Psoas muscle (tissue), 8 donors: ENCODE data around the gene CDK5RAP2. TPM values are rescaled to one million over a fixed set of nuclear protein-coding genes. Genes with fewer than 3 reads are reported as not detected.

ENCODE experiments used
- ATAC-seq, 4 donors: fragments of 200-7000 bp; cut with Tn5 transposase; one replicate each; pipeline ENCODE4 v1.9.1; 2020; ENCODE audit warnings: moderate library complexity in 3 of 4, mild to moderate bottlenecking in 2 of 4
- DNase-seq, 2 donors: peaks; one replicate each; pipeline ENCODE4 v3.0.0-alpha.2; 2020
- H3K27ac ChIP-seq: fragments of 200-600 bp; one replicate; pipeline ENCODE4 v1.8.0; 2022
- H3K27me3 ChIP-seq, 3 donors: fragments of 200-600 bp in 1 of 3; one replicate each; pipeline versions ENCODE4 v1.6.1 to v1.8.0; 2013 to 2022; ENCODE audit warnings: low read length in 2 of 3, mild to moderate bottlenecking in 2 of 3, moderate library complexity in 1 of 3; ENCODE audit not compliant: insufficient read depth in 3 of 3
- H3K36me3 ChIP-seq, 2 donors: fragments of 200-600 bp in 1 of 2; one replicate each; pipeline versions ENCODE4 v1.6.1 to v1.8.0; 2013 to 2022; ENCODE audit warnings: low read depth in 1 of 2, mild to moderate bottlenecking in 1 of 2, moderate library complexity in 1 of 2; ENCODE audit not compliant: insufficient read depth in 1 of 2
- H3K4me1 ChIP-seq: fragments of 200-600 bp; one replicate; pipeline ENCODE4 v1.8.0; 2022
- H3K4me3 ChIP-seq: fragments of 200-600 bp; one replicate; pipeline ENCODE4 v1.8.0; 2022; ENCODE audit warnings: mild to moderate bottlenecking
- H3K9me3 ChIP-seq: fragments of 200-600 bp; one replicate; pipeline ENCODE4 v1.8.0; 2022
- CTCF ChIP-seq: fragments of 200-600 bp; IDR thresholded peaks from one replicate; pipeline ENCODE4 v1.8.0; 2022; ENCODE audit warnings: antibody characterized with exemption
- WGBS, 3 donors: extraction: QIAGEN DNeasy Blood & Tissue Kit; methylation state at CpG; one replicate each; pipeline versions ENCODE4 v1.1.6 to v1.1.7; 2013; 5-methylcytosine and 5-hydroxymethylcytosine counted together
- intact Hi-C, 2 donors: fragments of 100-400 bp; cut with DNase I; formaldehyde crosslinking; loops; one replicate each; pipeline versions ENCODE4 v1.11.0 to v1.14.2; 2022
- polyA plus RNA-seq, 3 donors: library from polyadenylated mRNA; stranded (reverse); fragments of 200-250 nt; gene quantifications; one replicate each; pipeline ENCODE4 v1.2.3, GENCODE V29; 2013
- total RNA-seq, 4 donors: library from RNA; stranded (reverse); fragmentation: NEBNext Ultra II Directional in 2 of 4; extraction: Animal tissue kit (Norgen Biotek cat#: 25700) in 2 of 4; gene quantifications; one replicate each; pipeline versions ENCODE4 v1.2.1 to v1.2.4, GENCODE V29; 2021 to 2023
- donor health status: healthy with polysubstance abuse.
- donor health status: DM: no; HTN: no; CAD: no; lungs with moderate emphysema.
- donor health status: Bipolar disorder and iron deficiency.
- donor health status: healthy.
- donor health status: DM: yes; HTN: yes; CAD: no.
- donor health status: DM: no; HTN: no; CAD: no.
- donor health status: DM: no; HTN: no; CAD: no.
- donor health status: DM: yes; HTN: yes; CAD: no.

Gene CDK5RAP2
- total and polyA plus RNA-seq, 7 donors, result 26.0 to 95.1 (median 60.3) TPM

- Histone ChIP-seq H3K9me3 (no peaks in the 10 kb centered on the region), H3K27me3 (no peaks in the 10 kb centered on the region), H3K27ac (no peak overlapping the region), H3K4me1 (no peaks in the 10 kb centered on the region), H3K4me3 (no peak overlapping the region), H3K36me3 (peaks cover 30 to 73% of the 10 kb centered on the region in 2 donors)
- DNase-seq (no peak), ATAC-seq (no peak)
- no peak for TF ChIP-seq CTCF
- intact Hi-C loops, result no loop called here
- WGBS, 3 donors, result 82 to 94% (median 90%) methylated on average over 1 of the region's 1 CpG
Measured at GRCh38 chr9:120528327-120528726, 51.6 kb downstream of the CDK5RAP2 start.

DNA sequence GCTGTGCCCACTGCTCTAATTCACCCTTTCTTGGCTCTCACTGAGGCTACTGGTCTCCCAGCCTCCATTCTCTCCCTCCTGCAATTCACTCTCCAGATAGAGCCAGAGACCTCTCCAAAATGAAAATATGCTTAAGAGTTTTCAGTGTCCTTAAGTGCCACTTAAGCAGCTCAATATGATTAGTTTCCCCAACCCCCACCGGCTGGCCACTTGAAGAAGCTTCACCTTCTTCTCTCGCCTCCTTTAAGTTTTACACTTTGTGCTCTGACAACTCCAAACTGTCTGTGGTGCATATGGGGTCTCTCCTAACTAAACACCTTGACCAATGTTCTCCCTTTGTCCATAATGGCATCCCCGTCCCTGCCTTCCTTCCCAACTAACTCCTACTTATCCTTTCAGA lies 53.4 kb downstream of the CDK5RAP2 start:
- no peak for TF ChIP-seq CTCF
- Histone ChIP-seq H3K27ac (no peak overlapping the region), H3K4me1 (peaks cover 8% of the 10 kb centered on the region), H3K36me3 (peaks cover 30 to 86% of the 10 kb centered on the region in 2 donors), H3K4me3 (no peak overlapping the region), H3K27me3 (no peaks in the 10 kb centered on the region), H3K9me3 (no peaks in the 10 kb centered on the region)
- intact Hi-C loops, result no loop called here
- 98 to 100% (median 98%) methylated on average over 3 of the region's 3 CpGs for WGBS, 3 donors
- DNase-seq, result no peak
- no peak for ATAC-seq

- WGBS, 3 donors, result 56 to 61% (median 60%) methylated on average over 3 of the region's 3 CpGs
- H3K36me3 ChIP-seq, result peaks cover 29 to 84% of the 10 kb centered on the region in 2 donors
- H3K9me3 ChIP-seq, result no peaks in the 10 kb centered on the region
- peaks cover 8% of the 10 kb centered on the region for H3K4me1 ChIP-seq
- ATAC-seq (no peak), DNase-seq (no peak)
- intact Hi-C loops, result no loop called here
- TF ChIP-seq CTCF, result no peak
- no peaks in the 10 kb centered on the region for H3K27me3 ChIP-seq
- no peak overlapping the region for H3K4me3 ChIP-seq
- no peak overlapping the region for H3K27ac ChIP-seq
Measured at GRCh38 chr9:120524863-120525262, 55.1 kb downstream of the CDK5RAP2 start.

DNA sequence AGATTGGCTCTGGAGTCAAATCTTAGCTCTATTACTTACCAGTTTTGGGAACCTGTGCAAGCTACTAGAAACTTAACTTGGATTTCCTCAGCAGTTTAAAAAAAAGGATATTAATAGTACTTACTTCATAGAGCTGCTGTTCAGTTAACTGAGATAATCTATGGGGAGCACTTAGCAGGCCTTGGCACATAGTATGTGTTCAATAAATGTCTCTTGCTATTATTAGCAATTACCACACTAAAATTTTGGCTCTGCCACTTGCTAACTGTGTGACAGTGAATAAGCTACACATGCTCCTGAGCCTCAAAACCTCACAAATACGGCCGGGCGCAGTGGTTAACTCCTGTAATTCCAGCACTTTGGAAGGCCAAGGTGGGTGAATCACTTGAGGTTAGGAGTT lies 55.9 kb downstream of the CDK5RAP2 start:
- Histone ChIP-seq H3K9me3 (no peaks in the 10 kb centered on the region), H3K4me3 (no peak overlapping the region), H3K36me3 (peaks cover 24 to 83% of the 10 kb centered on the region in 2 donors), H3K4me1 (peaks cover 8% of the 10 kb centered on the region), H3K27ac (no peak overlapping the region), H3K27me3 (no peaks in the 10 kb centered on the region)
- no peak for DNase-seq
- 74 to 88% (median 81%) methylated on average over 3 of the region's 3 CpGs for WGBS, 3 donors
- intact Hi-C loops, result no loop called here
- no peak for TF ChIP-seq CTCF
- peak; percentile 22 to 47 (median 35) for ATAC-seq

GRCh38 chr9:120522558-120522957 lies 57.4 kb downstream of the CDK5RAP2 start:
- 91 to 97% (median 94%) methylated on average over 1 of the region's 1 CpG for WGBS, 3 donors

More at GRCh38 chr9:120522558-120522957, 57.4 kb downstream of the CDK5RAP2 start:
- Histone ChIP-seq H3K27ac (no peak overlapping the region), H3K9me3 (no peaks in the 10 kb centered on the region), H3K4me1 (peaks cover 8% of the 10 kb centered on the region), H3K27me3 (no peaks in the 10 kb centered on the region), H3K36me3 (peaks cover 19 to 81% of the 10 kb centered on the region in 2 donors), H3K4me3 (no peak overlapping the region)
- intact Hi-C loops, result no loop called here
- ATAC-seq (peak in 2 of 4 donors; percentile 50 to 62), DNase-seq (no peak)
- no peak for TF ChIP-seq CTCF
